Stimulated activated naive CD4-positive, alpha-beta T cell (primary cell): ENCODE results near the gene OVOL1.

Experiments used
- DNase-seq, 6 experiments: peaks; one replicate each; lab custom pipeline; 2025; lab: John Stamatoyannopoulos, UW

Gene OVOL1

DNA sequence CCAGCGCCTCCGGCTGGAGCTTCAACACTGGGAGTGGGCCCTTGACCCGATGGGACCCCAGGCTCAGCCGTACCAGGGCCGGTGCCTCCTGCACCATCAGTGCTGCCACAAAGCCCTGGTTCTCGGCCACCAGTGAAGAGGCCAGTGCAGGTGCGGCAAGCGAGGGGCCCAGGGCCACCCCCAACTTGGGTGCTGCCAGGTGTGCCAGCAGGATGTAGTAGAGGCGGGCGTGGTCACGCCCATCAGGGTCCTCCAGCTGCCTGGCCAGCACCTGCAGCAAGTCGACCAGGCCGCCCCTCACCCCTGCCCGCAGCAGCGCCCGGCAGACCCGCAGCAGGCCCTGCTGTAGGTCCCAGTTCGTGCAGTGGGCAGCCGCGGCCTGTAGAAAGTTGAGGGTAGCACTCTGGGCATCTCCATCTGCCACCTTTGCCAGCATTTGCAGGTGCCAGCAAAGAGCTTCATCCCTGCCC is 8.4 kb upstream of the OVOL1 start:
- DNase-seq: no peak

DNA sequence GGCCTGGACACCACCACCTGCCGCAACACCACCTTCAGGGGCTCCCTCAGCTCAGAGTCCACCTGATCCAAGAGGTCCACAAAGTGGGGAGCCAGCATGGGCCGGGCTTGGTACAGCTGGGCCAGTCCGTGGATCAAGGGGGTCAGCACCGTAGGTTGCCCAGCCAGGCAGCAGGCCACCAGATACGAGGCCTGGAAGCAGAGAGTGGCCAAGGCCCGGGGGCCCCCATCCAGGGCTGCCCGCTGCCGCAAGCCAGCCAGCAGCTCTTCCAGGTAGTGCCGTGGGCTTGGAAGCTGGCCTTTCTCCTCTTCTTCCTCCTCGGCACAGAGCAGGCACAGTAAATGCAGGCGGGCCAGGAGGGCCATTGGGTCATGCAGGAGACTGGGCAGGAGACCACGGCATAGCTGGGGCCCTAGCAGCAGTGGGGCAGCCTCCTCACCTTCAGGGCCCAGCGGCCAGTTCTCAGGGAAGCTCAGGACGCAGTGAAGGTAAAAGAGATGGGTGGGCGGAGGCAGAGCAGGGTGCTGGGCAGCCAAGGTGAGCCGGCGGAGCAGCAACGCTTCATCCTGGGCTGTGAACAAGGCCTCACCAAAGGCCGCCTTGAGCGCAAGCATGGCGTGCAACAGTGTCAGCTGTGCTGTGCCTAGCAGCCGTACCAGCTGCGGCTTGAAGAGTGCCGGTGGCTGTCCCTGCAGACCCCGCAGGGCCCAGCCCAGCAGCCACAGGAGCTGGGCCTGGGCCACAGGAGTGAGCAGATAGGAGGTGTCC is 7.8 kb upstream of the OVOL1 start:
- DNase-seq: no peak

DNA sequence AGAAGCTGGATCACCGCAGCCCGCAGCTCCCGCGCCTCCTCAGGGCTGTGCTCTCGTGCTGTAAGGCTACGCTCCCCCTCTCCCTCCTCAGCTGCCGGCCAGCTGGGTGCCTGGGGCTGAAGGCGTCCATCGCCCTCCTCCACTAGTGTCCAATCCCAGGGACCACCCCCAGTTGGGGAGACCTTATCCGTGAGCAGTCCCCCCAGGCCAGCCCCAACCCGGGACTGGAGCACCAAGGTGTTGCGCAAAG is 7.3 kb upstream of the OVOL1 start:
- no peak for DNase-seq

DNA sequence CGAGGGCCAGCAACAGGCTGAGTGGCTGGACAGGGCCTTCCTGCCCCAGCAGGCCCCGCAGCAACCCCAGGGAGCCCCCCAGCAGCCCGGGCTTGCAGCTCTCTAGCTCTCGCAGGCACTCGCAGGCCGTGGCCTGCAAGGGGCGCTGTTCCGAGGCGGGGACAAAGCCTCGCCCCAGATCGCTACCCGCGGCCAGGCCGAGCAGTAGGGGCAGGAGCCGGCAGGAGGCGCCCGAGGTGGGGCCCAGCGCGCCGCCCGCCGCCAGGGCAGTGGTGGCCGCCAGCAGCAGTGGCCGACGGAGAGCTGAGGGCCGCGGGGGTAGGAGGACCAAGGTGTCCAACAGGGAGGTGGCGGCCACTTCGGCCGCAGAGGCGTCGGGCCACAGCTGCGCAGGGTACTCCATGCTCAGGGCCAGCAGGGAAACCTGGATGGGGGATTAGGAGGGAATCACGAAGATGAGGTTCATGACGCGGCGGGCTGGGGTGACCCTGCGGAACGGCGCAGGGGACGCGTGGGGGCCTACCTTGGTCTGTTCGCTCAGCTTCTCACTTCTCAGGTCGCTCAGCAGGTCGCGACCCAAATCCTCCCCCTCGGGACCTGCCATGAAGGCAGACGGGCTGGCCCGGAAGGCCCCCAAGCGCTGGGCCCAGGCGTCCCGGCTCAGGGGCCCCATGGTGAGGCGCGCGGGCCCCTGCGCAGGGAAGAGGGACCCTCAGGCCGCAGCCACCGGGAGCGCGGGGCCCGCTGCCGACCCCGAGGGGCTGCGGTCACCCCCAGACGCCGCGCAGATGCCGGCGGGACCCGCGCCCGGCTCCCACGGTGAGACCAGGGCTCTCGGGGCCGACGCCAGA is 6.7 kb upstream of the OVOL1 start:
- DNase-seq: peak; percentile 55 to 76 (median 62)

DNA sequence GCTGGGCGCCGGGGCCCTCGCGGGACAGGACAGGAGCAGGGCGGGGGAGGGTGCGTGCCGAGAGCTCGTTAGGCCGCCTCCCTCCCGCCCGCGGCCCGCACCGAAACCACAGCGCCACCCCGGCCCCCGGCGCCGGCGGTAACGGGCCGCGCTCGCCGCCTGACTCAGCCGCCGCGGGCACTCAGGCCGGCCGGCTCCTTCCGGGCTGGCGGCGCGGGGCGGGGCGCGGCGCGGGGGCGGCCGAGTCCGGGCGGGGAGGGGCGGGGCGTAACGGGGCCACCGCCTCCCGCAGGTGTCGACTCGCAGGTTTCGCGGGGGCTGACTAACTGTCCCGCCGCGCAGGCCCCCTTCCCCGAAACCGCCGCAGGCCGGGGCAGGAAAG is 6.1 kb upstream of the OVOL1 start, which contains the start of gene AP5B1:
TSS of gene AP5B1 (minus strand) at position 207 of the 382 bp plus-strand sequence. CDS start 385 bp downstream, outside the sequence.
- DNase-seq: peak; percentile 52 to 69 (median 63)

DNA sequence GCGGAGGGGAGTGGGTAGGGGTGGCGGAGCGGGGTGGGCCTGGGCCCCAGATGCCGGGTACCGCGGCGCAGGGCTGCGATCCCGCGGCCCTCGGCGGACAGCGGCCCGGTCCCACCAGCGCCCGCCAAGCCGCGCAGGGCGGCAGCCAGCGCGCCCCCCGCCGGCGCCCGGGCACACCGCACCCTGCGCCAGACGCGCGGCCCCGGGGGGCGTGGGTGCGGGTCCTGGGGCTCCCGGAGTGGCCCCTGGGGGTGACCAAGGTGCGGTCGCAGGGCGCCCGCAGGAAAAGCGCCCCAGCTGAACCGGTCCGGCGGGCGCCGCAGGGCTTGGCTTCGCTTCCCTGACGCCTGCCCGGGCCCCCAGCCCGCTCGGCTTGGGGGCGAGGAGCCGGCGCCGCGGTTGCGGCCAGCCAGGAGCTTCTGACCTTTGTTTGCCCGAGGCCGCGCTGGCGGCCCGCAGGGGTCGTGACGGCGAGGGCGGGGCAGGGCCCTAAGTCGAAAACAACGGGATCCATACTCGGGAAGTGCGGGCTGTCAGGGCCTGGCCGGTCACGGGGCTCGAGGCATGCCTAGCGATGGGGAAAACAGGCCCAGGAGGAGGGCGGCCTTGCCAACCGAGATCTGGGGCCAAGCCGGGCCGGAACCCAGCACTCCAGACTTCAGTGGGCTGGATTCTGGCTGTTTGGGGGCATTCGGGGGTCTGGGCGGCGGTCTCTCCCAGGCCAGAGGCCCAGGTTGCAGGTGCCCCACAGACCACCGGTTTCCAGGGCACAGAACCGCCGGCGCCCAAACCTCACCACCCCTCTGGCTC is 5.5 kb upstream of the OVOL1 start:
- DNase-seq: peak in 4 of 6 experiments; percentile 38 to 64 (median 57)

DNA sequence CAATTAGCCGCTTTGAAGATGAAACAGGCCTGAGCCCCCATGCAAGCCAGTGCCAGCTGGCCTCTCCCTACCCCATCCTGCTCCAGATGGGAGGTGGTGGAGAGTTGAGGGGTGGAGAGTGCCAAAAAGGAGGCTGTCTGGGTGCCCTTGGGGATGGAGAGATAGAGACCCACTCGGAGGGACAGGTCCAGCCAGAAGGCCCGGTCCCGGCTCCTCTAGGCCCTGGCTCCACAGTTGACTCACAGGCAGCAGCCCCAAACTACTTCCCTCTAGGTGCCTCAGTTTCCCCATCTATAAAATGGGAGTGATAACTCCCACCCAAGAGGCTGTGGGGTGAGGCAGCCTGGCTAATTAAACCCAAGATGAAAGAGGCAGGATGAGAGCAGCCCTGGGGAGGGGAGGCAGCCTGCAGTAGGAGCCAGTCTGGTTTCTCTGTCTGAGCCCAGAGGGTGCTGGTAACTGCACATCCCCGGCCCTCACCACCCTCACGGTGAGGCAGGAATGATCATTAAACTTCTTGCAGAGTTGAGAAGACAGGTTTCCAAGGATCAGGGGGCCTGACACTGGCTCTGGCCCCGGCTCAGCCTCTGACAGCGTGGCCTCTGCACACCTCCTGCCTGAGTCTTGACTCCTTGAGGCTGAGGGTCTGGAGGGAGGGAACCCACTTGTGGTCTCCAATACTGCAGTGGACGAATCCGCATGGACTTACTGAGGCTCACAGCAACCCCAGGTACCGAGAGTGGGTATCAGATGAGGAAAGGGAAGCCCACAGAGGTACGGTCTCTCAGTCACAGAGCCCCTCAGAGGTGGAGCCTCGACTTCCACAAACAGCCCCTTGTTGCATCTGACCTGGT is 4.7 kb upstream of the OVOL1 start:
- no peak for DNase-seq

DNA sequence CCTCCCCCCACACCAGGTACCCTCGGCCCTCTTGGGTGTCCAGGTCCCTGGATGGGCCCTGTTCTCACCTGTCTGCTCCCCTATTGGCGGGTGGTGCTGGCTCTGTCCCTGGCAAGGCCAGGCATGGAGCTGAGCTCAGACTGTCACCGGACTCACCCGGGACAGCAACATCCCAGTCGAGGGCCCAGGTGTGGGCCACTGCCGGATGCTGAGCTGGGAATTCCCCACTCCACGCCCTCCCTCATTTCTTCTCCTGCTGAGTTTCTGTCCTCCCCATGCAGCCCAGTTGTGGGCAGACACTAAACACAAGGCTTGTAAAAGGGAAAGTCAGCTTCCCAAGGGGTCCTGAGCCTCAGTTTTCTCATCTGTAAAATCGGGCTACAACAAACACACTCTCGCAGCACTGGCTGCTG is 4.0 kb upstream of the OVOL1 start:
- DNase-seq: no peak

DNA sequence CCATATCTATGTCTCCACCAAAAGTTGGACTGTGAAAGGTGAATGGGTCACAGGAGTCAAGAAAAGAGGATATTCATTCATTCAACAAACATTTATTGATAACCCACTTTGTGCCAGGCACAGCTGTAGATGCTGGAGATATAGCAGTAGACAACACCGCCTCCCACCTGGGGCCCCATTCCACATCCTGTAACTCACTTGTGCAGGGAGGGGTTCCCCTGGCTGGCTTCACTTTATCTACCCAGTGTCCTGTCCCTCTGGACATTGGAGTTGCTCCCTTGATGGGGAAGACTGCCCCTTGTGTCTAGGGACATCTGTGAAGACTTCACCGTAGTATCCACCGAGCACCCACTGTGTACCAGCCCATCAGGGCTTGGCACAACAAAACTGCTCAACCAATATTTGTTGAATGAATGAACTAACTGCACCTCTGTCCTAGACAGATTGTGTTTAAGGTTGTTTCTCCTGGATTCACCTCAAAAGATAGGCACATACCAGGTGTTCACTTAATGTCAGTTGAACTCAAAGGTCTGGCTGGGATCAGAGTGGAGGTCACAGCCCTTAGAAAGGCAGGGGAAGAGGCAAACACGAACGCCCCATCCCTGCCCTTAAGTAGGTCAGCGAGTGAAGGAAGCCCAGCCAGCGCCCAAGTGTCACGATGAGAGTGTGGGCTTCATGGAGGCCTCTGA is 1.4 kb upstream of the OVOL1 start:
- peak in 1 of 6 experiments; percentile 15 for DNase-seq

DNA sequence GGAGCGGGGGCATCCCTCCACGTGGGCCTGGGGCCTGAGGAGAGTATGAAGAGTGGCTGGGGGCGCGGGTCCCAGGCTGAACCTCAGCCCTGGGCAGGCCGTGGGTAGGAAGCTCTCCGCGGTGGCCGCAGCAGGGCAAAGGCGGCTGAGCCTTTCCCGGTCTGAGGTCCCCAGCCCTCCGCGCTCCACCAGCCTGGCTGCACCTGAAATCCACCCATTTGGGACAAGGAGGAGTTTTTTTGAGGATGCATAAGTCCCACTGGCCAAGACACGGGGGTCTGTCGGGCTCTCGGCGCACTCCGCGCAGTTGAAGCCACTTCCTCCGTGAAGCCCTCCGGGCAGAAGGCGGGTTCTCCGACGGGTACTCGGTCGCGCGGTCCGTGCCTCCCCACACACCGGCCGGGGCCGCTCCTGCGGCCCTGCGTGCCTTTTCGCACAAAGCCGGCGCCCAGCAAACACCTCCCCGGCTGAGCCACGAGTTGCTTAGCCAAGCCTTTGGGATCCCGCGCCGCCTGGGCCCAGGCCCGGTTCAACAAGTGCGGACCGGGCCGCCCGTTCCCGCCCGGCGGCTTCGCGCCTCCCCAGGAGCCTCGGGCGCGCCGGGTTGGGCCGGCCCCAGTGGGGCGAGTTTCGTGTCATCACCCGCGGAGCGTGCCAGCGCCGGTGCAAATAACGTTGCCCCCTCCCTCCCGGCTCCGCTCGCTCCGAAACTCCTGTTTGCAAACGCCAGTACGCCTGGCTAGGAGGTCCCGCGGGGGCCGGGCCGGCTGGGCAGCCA is 666 bp upstream of the OVOL1 start:
- DNase-seq: peak in 3 of 6 experiments; percentile 12 to 49 (median 24)

DNA sequence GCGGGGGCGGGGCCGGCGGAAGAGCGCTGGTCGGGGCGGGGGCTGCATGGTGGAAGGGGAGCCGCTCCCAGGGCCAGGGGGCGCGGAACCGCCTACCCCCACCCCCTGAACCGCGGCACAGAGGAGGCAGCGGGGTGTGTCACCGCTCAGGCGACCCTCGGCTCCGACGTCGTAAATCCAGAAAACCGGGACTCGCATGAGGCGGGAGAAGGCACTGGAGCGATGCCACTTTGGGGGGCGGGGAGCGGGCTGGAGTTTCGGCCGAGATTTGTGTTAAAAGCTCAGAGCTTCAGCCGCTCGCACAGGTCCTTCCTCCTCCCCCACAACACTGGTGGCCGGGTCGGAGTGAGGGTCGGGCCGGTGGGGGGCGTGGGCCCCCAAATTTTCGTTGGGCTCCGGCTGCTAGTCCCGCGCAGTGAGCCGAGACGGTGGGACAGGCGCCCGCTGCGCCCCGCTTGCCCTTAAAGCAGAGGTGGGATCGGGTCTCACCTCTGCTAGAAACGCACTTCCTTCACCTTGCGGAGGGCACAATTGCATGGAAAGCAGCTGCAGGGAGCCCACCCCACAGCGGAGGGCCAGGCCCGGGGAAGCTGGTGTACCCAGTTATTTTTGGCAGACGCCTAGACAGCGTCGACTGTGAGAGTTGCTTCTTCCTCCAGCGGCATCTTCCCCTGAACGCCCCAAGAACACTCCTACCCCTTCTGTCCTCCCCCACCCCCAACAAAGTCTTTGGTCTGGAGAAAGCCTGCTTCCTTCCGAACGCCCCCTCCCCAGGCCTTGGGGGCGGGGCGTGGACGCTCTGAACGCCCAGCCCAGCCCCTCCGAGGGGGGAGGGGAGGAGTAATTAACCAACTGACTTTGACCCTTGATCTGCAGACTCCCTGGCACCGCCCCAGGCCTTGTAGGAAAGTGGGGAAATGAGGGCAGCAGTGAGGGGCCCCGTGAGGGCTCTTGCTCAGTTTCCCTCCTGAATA is 1.1 kb downstream of the OVOL1 start:
- peak in 2 of 6 experiments; percentile 22 for DNase-seq

DNA sequence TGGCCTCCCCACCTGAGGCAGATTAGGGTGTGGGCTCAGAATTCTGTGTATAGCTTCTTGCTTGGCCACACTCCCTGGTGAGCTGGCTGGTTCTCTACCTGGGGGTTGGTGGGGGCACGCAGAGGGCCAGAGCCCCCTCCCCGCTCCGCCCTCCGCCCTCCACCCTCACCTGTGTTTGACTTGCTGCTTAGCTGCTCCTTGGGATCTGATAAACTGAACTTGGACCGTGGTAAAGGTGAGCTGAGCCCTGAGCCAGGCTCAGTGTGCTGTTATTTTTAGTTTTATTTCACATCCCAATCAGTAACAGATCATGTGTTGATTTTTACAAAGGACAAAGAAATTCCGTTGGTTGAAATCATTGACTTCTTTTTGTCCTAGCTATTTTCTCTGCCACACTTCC is 2.0 kb downstream of the OVOL1 start:
- DNase-seq: no peak

DNA sequence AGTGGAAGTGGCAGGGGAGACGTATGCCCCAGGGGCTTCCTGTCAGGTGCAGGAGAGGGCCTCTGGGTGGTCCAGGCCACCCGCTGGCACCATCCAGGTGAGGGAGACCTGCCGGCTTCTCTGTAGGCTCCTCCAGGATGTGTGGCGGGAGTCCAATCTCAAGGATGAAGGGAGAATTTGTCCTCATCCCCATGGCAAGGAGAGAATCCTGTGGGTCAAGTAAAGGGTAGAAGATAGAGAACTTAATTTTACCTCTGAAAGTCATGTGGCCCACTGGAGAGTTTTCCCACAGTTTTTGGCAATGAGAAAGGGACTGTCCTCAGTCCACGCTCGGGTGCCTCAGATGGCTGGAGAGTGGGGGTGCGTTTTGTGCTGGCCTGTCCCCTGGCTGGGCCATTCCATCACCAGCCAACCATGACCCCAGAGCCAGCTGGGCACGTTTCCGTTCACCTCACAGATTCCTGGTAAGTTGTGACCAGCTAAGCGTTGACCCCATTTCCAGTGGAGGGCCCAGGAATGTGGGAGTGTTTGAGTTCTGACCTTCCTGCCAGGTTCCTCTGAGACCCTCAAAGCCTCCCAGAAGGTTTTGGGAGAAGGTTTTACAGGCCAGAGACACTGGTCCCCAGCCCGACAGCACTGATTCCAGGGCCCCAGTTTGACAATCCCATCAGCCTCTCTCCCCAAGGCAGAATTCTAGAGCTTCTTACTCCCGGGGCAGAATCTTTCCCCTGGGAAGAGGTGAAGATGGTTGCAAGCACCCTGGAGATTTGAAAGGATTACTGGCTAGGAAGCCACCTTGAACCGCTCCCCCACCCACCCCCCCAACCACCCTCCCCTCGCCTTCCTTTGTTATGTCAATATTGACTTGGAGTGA is 2.6 kb downstream of the OVOL1 start:
- DNase-seq: no peak

DNA sequence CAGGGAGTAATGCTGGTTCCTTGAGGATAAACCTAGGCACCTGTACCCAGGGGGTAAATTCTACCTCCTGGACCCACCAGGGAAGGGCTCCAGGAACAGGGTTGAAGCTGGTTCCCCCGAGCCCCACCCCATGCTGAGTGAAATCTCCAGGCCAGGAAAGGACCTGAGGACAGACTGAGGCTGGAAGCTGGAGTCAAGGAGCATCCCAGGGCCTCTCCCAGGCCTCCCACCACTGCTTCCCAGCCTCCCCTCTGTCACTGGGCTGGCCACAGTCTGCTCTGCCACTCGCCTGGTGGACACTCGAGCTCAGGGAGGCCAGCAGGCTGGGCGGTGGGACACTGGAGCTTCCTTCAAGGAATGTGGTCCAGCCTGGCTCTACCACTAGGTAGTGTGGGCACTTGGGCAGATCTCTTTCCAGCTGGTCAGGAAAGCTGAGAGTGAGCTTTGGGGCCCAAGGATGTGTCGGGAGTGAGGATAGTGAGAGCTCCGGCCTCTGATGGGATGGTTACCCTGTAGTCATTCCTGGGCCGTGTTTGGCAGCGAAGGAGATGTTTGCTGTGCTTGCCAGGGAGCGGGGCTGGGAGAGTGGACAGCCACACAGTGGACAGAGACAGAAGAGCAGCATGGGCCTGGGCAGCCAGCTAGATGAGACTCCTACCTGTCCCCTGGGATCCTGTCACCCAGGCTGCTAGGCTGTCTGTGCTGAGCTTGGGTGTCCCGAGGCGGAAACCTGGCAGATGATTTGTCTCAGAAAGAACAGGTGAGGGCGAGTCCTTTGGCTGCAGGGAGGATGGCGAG is 3.4 kb downstream of the OVOL1 start:
- DNase-seq: no peak

DNA sequence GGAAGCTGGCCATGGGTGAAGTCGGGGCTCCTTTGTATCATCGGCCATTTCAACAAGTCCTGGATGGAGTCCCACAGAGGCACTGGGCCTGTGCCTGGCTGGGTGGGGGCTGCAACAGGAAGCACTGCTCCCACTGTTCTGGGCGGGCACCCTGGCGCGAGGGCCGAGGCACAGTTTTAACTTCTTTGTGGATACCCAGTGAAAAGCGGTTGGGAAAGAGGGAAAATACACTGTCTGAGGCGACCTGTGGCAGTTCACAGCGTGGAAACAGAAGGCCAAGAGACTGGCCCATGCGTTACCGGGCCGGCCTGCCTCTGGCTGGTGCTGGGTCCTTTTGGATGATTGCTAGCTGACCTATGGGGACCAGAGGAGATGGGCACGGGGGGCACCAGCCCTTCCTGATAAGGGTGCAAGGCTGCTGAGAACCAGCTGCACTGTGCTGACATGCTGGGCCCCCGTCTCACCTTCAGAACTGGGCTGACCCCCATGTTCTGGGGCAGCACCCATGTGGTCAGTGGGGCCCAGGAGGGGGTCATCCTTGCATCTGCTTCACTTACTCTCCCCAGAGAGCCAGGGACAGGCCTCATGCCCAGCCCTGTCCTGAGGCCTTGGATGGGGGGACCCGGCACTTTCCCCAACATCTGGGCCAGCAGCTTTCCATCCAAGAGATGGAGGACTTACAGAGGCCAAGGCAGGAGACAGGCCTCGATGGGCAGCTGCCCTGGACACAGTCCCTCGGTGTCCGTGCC is 4.2 kb downstream of the OVOL1 start:
- no peak for DNase-seq

DNA sequence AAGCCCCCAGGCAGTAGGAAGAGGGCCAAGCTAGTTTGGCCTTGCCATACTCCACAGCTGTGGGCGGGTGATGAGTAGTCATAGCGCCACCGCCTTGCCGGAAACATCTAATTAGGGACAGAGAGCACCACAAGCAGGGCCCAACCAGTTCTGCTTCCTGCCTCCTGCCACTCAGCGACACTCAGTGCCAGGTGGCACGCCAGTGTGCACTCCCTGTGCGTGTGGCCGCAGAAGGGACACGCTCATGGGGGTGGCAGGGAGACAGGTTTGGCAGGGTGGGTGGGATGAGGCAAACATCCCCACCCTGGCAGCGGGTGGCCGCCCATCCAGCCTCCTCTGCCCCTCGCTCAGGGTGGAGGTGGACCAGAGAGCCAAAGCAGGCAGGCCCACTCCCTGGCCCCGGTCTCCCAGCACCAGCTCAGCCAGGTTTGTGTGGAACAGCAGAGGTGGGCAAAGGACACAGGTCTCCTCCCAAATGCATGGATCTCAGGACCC is 4.9 kb downstream of the OVOL1 start:
- no peak for DNase-seq
